IPS DF 4.7 (cell line): Measurements from ENCODE around the gene VPS51.

Experiments used
- DNase-seq: peaks from one replicate; pipeline ENCODE4 v3.0.0-alpha.2; 2013; ENCODE audit warnings: low spot score; ENCODE audit errors: extremely low read depth

The VPS51 gene

GRCh38 chr11:65071907-65072630, 23.9 kb upstream of the VPS51 start:
- DNase-seq: no peak

GRCh38 chr11:65072631-65072966, 23.4 kb upstream of the VPS51 start:
- no peak for DNase-seq

- no peak for DNase-seq
These were observed 18.6 kb upstream of the VPS51 start for GRCh38 chr11:65077451-65077850.

- DNase-seq: no peak
These were observed 17.9 kb upstream of the VPS51 start for GRCh38 chr11:65078151-65078550.

GRCh38 chr11:65078786-65079342, 17.1 kb upstream of the VPS51 start:
- DNase-seq: no peak

- DNase-seq: no peak
These were observed 12.7 kb upstream of the VPS51 start for GRCh38 chr11:65083134-65083833.

GRCh38 chr11:65083834-65084597, 12.0 kb upstream of the VPS51 start, which contains the start of the genes CDCA5 and ZFPL1:
Gene CDCA5, minus strand, starts transcription at chr11:65084040. Its CDS starts 62 bp downstream, at chr11:65083978.
Gene ZFPL1, plus strand, starts transcription at chr11:65084222. Its CDS starts 477 bp downstream, at chr11:65084699.
- DNase-seq: no peak

GRCh38 chr11:65084598-65085375, 11.2 kb upstream of the VPS51 start:
- no peak for DNase-seq

- no peak for DNase-seq
These were observed 10.6 kb upstream of the VPS51 start for GRCh38 chr11:65085446-65085845.

GRCh38 chr11:65086809-65087208, 9.2 kb upstream of the VPS51 start:
- no peak for DNase-seq

GRCh38 chr11:65087216-65087615, 8.8 kb upstream of the VPS51 start:
- no peak for DNase-seq

GRCh38 chr11:65087827-65088226, 8.2 kb upstream of the VPS51 start:
- no peak for DNase-seq

- no peak for DNase-seq
These were observed 6.4 kb upstream of the VPS51 start for GRCh38 chr11:65089621-65090020.

- no peak for DNase-seq
These were observed 5.4 kb upstream of the VPS51 start for GRCh38 chr11:65090628-65091027.

GRCh38 chr11:65095427-65095826, 587 bp upstream of the VPS51 start:
- DNase-seq: no peak

- no peak for DNase-seq
These were observed 912 bp downstream of the VPS51 start for GRCh38 chr11:65096926-65097325.

GRCh38 chr11:65100674-65101350, 4.8 kb downstream of the VPS51 start:
- no peak for DNase-seq

- DNase-seq: no peak
These were observed 6.4 kb downstream of the VPS51 start for GRCh38 chr11:65102142-65103095.

- DNase-seq: no peak
These were observed 7.5 kb downstream of the VPS51 start for GRCh38 chr11:65103476-65103875.
